Cardiac muscle cell (in vitro differentiated cells and primary cell): Measurements from ENCODE around the gene GLYAT. TPM values are rescaled to one million over a fixed set of nuclear protein-coding genes. Genes with fewer than 3 reads are reported as not detected.

Experiments
- DNase-seq, 2 donors: peaks; one replicate each; pipeline versions ENCODE4 v3.0.0 to v3.0.0-alpha.2; 2010 to 2017; ENCODE audit warnings: low read depth in 1 of 2, low spot score in 1 of 2
- H3K27ac ChIP-seq: fragments of 200-600 bp; sonication (generic); 2 replicates; pipeline ENCODE4 v1.5.1; 2016
- H3K27me3 ChIP-seq: fragments of 200-600 bp; sonication (generic); 2 replicates; pipeline ENCODE4 v1.6.0; 2016; ENCODE audit warnings: control low read depth
- H3K36me3 ChIP-seq: fragments of 200-600 bp; sonication (generic); 2 replicates; pipeline ENCODE4 v1.5.1; 2016; ENCODE audit warnings: control low read depth
- H3K4me1 ChIP-seq: fragments of 200-600 bp; sonication (generic); 2 replicates; pipeline ENCODE4 v1.8.1; 2017; ENCODE audit warnings: low read depth, mild to moderate bottlenecking, mixed run types
- H3K4me3 ChIP-seq: fragments of 200-600 bp; sonication (generic); 2 replicates; pipeline ENCODE4 v1.5.1; 2016; ENCODE audit warnings: mild to moderate bottlenecking
- H3K9me3 ChIP-seq: fragments of 200-600 bp; sonication (generic); 2 replicates; pipeline ENCODE4 v1.5.1; 2017; ENCODE audit warnings: low read depth, mild to moderate bottlenecking, control low read depth
- polyA plus RNA-seq: library from polyadenylated mRNA; unstranded; fragments of >200 nt; fragmentation: Nextera tagmentation; extraction: Ambion mirVana; gene quantifications from 2 replicates; pipeline ENCODE4 v1.2.1, GENCODE V29; 2016
- total RNA-seq: library from RNA; depleted of rRNA; stranded (reverse); fragments of >200 nt; gene quantifications from 2 replicates; pipeline ENCODE4 v1.2.3, GENCODE V29; 2016
- TF ChIP-seq, protein P1 (sequence below): IDR thresholded peaks from 2 replicates; pipeline ENCODE4 v1.5.1; 2012; ENCODE audit warnings: low read depth, mild to moderate bottlenecking, low read length

Gene GLYAT
- total and polyA plus RNA-seq, 2 experiments from 2014 or later: not detected

DNA sequence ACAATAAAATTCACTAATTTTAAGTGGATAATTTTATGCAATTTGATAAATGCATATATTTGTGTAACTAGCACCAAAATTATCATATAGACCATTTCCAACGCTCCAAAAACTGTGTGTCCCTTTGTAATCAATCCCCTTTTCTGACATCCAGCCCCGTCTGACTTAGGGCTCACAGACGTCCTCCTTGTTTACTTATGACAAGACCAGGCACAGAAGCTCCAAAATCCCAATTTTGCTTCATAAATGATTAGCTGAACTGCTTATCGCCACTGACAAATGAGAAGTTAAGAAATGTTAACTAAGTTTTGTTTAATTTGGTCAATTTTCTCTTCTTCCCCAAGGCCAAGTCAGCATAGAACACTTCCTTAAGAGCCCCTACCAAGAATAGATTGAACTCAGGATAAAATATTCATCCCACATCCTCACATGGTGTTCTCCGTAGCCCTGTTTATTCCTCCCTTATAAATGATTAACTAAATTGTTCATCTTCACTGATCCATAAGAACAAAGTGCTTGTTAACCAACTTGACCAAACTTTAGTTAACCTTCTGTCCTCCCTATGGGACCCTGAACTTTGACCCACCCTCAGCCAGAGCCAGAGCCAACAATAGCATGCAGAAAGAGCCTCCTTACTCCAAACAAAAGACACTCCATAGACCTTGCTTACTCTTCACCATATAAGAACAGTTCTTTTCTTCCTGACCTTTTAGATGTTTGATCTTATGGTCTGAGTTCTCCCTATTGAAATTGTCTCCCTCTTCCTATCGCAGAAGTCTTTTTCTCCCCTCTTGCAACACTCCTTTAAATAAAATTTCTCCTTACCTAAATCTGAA, 30.8 kb upstream of the GLYAT start:
- no peak for DNase-seq
- no peak overlapping the region for H3K27ac ChIP-seq
- TF ChIP-seq, protein P1, sequence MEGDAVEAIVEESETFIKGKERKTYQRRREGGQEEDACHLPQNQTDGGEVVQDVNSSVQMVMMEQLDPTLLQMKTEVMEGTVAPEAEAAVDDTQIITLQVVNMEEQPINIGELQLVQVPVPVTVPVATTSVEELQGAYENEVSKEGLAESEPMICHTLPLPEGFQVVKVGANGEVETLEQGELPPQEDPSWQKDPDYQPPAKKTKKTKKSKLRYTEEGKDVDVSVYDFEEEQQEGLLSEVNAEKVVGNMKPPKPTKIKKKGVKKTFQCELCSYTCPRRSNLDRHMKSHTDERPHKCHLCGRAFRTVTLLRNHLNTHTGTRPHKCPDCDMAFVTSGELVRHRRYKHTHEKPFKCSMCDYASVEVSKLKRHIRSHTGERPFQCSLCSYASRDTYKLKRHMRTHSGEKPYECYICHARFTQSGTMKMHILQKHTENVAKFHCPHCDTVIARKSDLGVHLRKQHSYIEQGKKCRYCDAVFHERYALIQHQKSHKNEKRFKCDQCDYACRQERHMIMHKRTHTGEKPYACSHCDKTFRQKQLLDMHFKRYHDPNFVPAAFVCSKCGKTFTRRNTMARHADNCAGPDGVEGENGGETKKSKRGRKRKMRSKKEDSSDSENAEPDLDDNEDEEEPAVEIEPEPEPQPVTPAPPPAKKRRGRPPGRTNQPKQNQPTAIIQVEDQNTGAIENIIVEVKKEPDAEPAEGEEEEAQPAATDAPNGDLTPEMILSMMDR: no peak
- H3K9me3 ChIP-seq: peaks cover 3% of the 10 kb centered on the region
- H3K4me1 ChIP-seq: no peaks in the 10 kb centered on the region
- H3K36me3 ChIP-seq: no peaks in the 10 kb centered on the region
- H3K27me3 ChIP-seq: no peaks in the 10 kb centered on the region
- no peak overlapping the region for H3K4me3 ChIP-seq

DNA sequence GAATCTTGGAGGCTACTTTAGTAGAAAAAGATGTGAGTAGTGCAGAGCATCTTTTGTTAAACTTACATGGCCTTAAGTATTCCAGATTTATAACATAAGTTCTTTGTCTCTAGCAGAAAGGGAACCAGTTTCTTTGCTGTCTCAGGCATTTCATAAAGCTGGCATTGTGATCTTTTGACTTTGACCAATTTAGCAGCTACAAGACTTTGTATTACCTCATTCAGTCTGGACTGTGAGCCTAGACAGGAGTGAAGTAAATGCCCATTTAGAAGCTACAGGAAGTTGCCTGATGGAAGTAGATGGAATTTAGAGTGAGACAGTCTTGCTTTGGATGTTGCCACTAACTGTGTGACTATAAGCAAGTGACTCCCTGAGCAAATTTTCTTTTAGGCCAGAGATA, 25.7 kb upstream of the GLYAT start:
- Histone ChIP-seq H3K27ac (no peak overlapping the region), H3K27me3 (no peaks in the 10 kb centered on the region), H3K4me3 (no peak overlapping the region), H3K36me3 (no peaks in the 10 kb centered on the region), H3K9me3 (peaks cover 3% of the 10 kb centered on the region), H3K4me1 (no peaks in the 10 kb centered on the region)
- TF ChIP-seq, protein P1: no peak
- no peak for DNase-seq

DNA sequence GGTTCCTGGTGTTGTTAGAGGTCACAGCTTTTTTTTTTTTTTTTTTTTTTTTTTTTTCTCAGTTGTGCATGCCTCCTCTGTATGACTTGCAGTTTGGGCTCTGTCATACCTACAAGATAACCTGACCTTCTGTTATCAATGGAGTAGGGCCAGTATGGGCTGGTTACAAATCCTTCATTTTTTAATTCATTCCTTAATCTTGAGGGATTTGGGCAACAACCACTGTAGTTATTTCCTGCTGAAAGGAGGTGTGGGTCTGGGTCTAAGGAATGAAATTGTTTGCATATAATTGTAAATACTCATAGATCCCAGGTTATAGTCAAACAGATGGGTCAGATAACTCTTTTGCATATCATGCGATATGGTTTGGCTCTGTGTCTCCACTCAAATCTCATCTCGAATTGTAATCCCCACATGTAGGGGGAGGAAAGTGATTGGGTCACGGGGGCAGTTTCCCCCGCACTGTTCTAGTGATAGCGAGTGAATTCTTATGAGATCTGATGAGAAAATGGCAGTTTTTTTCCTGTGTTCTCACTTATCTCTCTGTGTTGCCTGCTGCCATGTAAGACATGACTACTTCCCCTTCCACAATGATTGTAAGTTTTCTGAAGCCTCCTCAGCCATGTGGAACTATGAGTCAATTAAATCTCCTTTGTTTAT, 14.1 kb upstream of the GLYAT start:
- no peak for DNase-seq
- no peak overlapping the region for H3K4me3 ChIP-seq
- H3K9me3 ChIP-seq: no peaks in the 10 kb centered on the region
- H3K36me3 ChIP-seq: no peaks in the 10 kb centered on the region
- no peak overlapping the region for H3K27ac ChIP-seq
- no peaks in the 10 kb centered on the region for H3K27me3 ChIP-seq
- no peaks in the 10 kb centered on the region for H3K4me1 ChIP-seq
- TF ChIP-seq, protein P1: no peak

DNA sequence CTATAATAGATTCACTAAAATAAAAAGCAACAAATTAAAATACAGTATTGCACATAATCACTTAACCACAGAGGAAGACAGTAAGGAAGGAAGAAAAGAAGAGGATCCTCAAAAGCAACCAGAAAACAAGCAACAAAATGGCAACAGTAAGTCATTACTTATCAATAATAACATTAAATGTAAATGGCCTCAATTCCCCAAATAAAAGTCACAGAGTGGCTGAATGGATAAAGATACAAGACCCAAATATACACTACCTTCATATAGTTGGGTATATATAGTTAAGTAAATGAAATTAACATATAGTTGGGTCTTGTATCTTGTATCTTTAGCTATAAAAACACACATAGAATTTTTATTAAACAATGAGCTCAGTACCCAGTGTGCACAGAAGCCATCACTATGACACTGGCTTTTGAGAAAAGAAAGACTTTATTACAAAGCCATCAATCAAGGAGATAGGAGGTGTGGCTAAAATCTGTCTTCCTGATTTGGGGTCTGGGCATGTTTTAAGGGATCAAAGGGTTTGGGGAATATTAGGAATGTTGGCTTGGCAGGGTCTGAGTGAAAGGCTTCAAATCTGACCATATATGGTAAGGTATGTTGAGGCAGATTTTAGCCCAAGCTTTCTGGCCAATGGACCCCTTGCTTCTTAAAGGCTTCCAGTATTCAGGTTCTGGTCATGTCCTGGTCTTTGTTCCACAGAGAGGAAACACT, 13.4 kb upstream of the GLYAT start:
- H3K9me3 ChIP-seq: no peaks in the 10 kb centered on the region
- no peaks in the 10 kb centered on the region for H3K27me3 ChIP-seq
- H3K4me1 ChIP-seq: no peaks in the 10 kb centered on the region
- DNase-seq: no peak
- TF ChIP-seq, protein P1: no peak
- H3K36me3 ChIP-seq: no peaks in the 10 kb centered on the region
- H3K27ac ChIP-seq: no peak overlapping the region
- no peak overlapping the region for H3K4me3 ChIP-seq

DNA sequence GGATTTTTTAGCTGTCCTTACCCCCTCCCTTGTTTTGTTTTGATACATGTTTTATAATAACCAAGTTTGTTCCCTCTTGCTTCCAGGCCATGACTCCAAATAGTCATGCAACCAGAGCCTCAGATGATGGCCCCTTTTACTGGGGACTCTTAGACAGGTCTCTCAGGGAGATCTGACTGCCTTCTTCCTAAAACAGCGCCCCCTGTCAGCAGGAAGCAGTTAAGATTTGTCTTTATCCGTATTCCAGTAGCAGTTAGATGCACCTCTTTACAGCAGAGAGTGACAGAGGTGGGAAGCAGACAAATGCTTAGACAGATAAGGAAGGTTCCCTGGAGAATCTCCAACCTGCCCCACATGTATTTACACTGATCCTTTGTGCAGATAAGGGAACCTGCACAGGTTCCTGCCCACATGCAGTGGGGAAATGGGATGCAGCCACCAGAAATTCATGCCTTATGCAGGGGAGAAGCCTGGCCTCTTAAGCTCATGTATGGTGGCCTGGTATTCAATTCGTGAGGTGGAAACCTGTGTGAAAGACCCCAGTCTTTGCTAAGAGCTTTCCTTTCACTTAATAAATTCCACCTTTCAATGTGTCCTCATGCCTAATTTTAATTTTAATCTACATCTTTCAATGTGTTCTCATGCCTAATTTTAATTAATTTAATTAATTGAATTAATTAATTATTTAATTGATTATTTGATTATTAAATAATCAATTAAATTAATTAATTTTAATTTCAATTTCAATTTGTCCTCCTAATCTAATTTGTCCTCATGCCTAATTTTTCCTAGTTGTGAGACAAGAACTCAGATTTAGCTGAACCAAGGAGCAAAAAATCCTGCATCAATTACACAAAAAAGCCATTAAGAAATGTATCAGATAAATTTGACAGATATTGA, 11.5 kb upstream of the GLYAT start:
- TF ChIP-seq, protein P1: no peak
- no peak overlapping the region for H3K4me3 ChIP-seq
- no peaks in the 10 kb centered on the region for H3K36me3 ChIP-seq
- no peaks in the 10 kb centered on the region for H3K4me1 ChIP-seq
- H3K27ac ChIP-seq: no peak overlapping the region
- H3K27me3 ChIP-seq: no peaks in the 10 kb centered on the region
- DNase-seq: no peak
- H3K9me3 ChIP-seq: no peaks in the 10 kb centered on the region
